CD4-positive, alpha-beta T cell treated with Interleukin-4 for 4 hours (primary cell): Measurements from ENCODE around the gene HIKESHI.

Experiments
- DNase-seq: peaks from one replicate; pipeline ENCODE4 v3.0.0-alpha.2; 2020

Gene HIKESHI

GRCh38 chr11:86380295-86381059, 78.4 kb downstream of the HIKESHI start:
- DNase-seq, result no peak

GRCh38 chr11:86383041-86383955, 81.3 kb downstream of the HIKESHI start:
- DNase-seq, result no peak

GRCh38 chr11:86386283-86386682, 84.2 kb downstream of the HIKESHI start:
- no peak for DNase-seq

GRCh38 chr11:86386746-86387145, 84.7 kb downstream of the HIKESHI start:
- no peak for DNase-seq

GRCh38 chr11:86388198-86388597, 86.2 kb downstream of the HIKESHI start:
- no peak for DNase-seq

GRCh38 chr11:86390487-86390886, 88.4 kb downstream of the HIKESHI start:
- no peak for DNase-seq

GRCh38 chr11:86395061-86395551, 93.1 kb downstream of the HIKESHI start:
- DNase-seq, result no peak
